ENCODE measurements around the gene LSG1. TPM values are rescaled to one million over a fixed set of nuclear protein-coding genes. Genes with fewer than 3 reads are reported as not detected.

The LSG1 gene
- total RNA-seq, 1 experiment from 2014 or later = 39.7 TPM

- Histone ChIP-seq H3K9me2 (ENCODE audit: insufficient read depth) (no peaks in the 10 kb centered on the region), H3K4me1 (ENCODE audit: control insufficient read depth in 1 of 2, insufficient read depth in 2 of 2, low read length in 2 of 2) (peaks cover 0 to 4% of the 10 kb centered on the region in 2 experiments; a peak in 1 of 4 replicates), H3K9me3 (ENCODE audit: control insufficient read depth in 1 of 2, insufficient read depth in 1 of 2, low read depth in 1 of 2, low read length in 2 of 2) (no peaks in the 10 kb centered on the region), H3K27me3 (ENCODE audit: insufficient read depth, low read length) (no peaks in the 10 kb centered on the region), H3K36me3 (ENCODE audit: control insufficient read depth in 1 of 2, insufficient read depth in 2 of 2, low read length in 2 of 2) (peaks cover 26 to 48% of the 10 kb centered on the region in 2 experiments; a peak in 3 of 4 replicates), H2AFZ (ENCODE audit: low read depth, low read length, poor library complexity, severe bottlenecking) (no peak overlapping the region), H4K20me1 (ENCODE audit: insufficient read depth) (no peaks in the 10 kb centered on the region), H3K27ac (ENCODE audit: low read depth, low read length) (no peak overlapping the region), H3K4me3 (replicated peaks in 1 of 2; ENCODE audit: low read depth in 1 of 2, low read length in 2 of 2) (no peak overlapping the region), H3K4me2 (ENCODE audit: low read length) (no peak overlapping the region), H3K9ac (ENCODE audit: low read length) (no peak overlapping the region), H3K79me2 (ENCODE audit: insufficient read depth, low read length) (no peaks in the 10 kb centered on the region; the same call in 1 of the 2 replicates)
- TSS peak; percentile 61 for BruUV-seq (replicated peaks)
- ChIA-PET CTCF (no interaction called here), RAD21 (ENCODE audit: low non-redundant PET in 1 of 2, low total read pairs in 2 of 2, uncharacterized antibody in 2 of 2, unreplicated experiment in 2 of 2) (no interaction called here), POLR2A (no interaction called here)
- TF ChIP-seq TCF7L2 (IDR thresholded peaks at IDR 0.05; ENCODE audit: borderline replicate concordance, extremely low read depth, insufficient read depth, insufficient read length) (no peak), FOSL1 (IDR thresholded peaks at IDR 0.05; ENCODE audit: low read depth) (no peak), MAX (IDR thresholded peaks at IDR 0.05) (no peak), ZNF274 (IDR thresholded peaks at IDR 0.05; ENCODE audit: low read depth, low read length) (no peak), ZFX (IDR thresholded peaks at IDR 0.05) (no peak), SRF (IDR thresholded peaks at IDR 0.05; ENCODE audit: low read depth) (no peak), CTCF (IDR thresholded peaks at IDR 0.05 in 2 of 3, conservative IDR thresholded peaks at IDR 0.05 in 1 of 3; ENCODE audit: borderline replicate concordance in 1 of 3, insufficient read depth in 1 of 3, low read depth in 2 of 3, low read length in 2 of 3) (peak in 2 of 3 experiments; percentile 45 to 46; a peak in 4 of 6 replicates), ATF3 (IDR thresholded peaks at IDR 0.05) (no peak)
- ATAC-seq (peak; percentile 77), DNase-seq (ENCODE audit: low read depth, low spot score) (peak; percentile 8)
- intact Hi-C loops (cut with micrococcal nuclease) = no loop called here
Measured at GRCh38 chr3:194640829-194641228, 31.2 kb downstream of the LSG1 start.

All from HCT116 (cell line).